ENCODE data around the gene POU6F1.

Gene POU6F1

DNA sequence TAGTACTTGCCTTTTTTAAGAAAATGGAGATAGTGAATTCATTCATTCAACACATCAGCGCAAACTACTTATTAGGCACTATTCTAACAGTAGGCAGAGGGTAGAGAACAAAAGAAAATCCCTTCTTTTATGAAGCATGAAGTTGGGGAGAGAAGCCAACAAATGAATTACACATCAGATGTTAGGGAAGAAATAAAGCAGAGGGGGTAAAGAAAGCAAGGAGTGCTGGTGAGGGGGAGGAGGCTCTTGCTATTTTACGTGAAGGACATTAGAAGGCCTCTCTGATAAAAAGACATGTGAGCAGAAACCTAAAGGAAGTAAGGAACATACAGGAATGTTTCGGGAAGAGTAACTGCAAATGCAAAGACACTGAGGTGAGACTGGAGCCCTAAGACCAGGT lies 67.1 kb downstream of the POU6F1 start:
- Mint-ChIP-seq H3K4me3 (no peak overlapping the region), H3K36me3 (ENCODE audit: low read depth) (peaks cover 9% of the 10 kb centered on the region), H3K27ac (no peak overlapping the region), H3K9me3 (no peaks in the 10 kb centered on the region), H3K27me3 (no peaks in the 10 kb centered on the region), H3K4me1 (ENCODE audit: low read depth) (peaks cover 10% of the 10 kb centered on the region)
- intact Hi-C loops (cut with micrococcal nuclease), result no loop called here

DNA sequence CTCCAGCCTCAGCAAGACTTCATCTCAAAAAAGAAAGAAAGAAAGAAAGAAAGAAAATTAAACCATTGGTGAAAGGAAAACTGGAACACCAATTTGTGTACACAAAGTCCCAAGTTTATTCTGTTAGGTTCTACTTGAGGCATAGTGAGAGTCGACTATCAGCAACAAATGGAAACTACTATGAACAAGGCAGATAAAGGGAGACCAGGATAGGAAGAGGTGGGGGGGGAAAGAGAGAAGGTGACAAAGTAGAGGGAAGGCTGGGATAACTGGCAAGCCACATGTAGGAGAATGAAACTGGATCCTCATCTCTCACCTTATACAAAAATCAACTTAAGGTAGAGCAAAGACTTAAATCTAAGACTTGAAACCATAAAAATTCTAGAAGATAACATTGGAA lies 70.6 kb downstream of the POU6F1 start:
- Mint-ChIP-seq H3K36me3 (ENCODE audit: low read depth) (peaks cover 8% of the 10 kb centered on the region), H3K9me3 (no peaks in the 10 kb centered on the region), H3K27me3 (no peaks in the 10 kb centered on the region), H3K27ac (no peak overlapping the region), H3K4me1 (ENCODE audit: low read depth) (peaks cover 8% of the 10 kb centered on the region), H3K4me3 (no peak overlapping the region)
- intact Hi-C loops (cut with micrococcal nuclease), result no loop called here

DNA sequence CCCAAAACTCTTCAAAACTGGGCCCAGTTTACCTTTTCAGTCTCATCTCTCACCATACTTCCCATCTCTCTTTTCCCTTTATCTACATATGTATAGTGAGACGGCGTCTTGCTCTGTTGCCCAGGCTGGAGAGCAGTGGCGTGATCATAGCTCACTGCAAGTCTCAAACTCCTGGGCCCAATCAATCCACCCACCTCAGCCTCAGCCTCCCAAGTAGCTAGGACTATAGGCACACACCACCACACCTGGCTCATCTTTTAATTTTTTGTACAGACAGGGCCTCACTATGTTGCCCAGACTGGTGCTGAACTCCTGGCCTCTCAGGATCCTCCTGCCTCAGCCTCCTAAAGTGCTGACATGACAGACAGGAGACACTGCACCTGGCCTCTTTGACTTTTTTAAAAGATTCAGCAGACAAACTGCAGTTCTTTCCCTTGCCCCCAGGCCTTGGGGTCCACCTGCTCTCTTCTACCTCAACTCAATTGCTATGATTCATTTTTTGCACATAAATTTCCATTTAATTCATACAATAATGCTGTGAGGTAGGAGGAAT lies 78.5 kb downstream of the POU6F1 start:
- Mint-ChIP-seq H3K9me3 (no peaks in the 10 kb centered on the region), H3K36me3 (ENCODE audit: low read depth) (peaks cover 46% of the 10 kb centered on the region), H3K4me1 (ENCODE audit: low read depth) (peaks cover 8% of the 10 kb centered on the region), H3K27me3 (no peaks in the 10 kb centered on the region), H3K4me3 (no peak overlapping the region), H3K27ac (no peak overlapping the region)
- intact Hi-C loops (cut with micrococcal nuclease), result no loop called here

All from dendritic cell treated with granulocyte-macrophage colony-stimulating factor and Interleukin-4, amounts not matched to agents 40 ng/mL and 50 ng/mL, for 4 days (primary cell).